AG09309 (cell line): ENCODE results near the gene ORC3.
"Not testable (repeated sequence)": the region's sequence is repeated elsewhere in the genome, so short reads cannot be mapped to it uniquely, and the experiment has no call there.

Experiments
- DNase-seq: peaks from one replicate; pipeline ENCODE4 v3.0.0-alpha.2; 2010; ENCODE audit warnings: low read depth
- H3K4me3 ChIP-seq: 2 replicates; pipeline ENCODE4 v1.5.1; 2011; ENCODE audit warnings: mild to moderate bottlenecking, low read depth, low read length, moderate library complexity; ENCODE audit not compliant: control insufficient read depth
- CTCF ChIP-seq: IDR thresholded peaks from 2 replicates; pipeline ENCODE4 v1.5.1; 2011; ENCODE audit warnings: mild to moderate bottlenecking, low read depth, low read length, inconsistent platforms; ENCODE audit not compliant: insufficient read depth, control insufficient read depth; ENCODE audit errors: missing control alignments

ORC3 gene

GRCh38 chr6:87683890-87684289 lies 94.0 kb downstream of the ORC3 start:
- TF ChIP-seq CTCF, result no peak
- H3K4me3 ChIP-seq, result no peak overlapping the region
- no peak for DNase-seq

- DNase-seq, result no peak
- no peak overlapping the region for H3K4me3 ChIP-seq
- no peak for TF ChIP-seq CTCF
Measured at GRCh38 chr6:87684895-87685654, 95.1 kb downstream of the ORC3 start.

GRCh38 chr6:87686636-87687205 lies 96.8 kb downstream of the ORC3 start:
- DNase-seq, result not testable (repeated sequence)

GRCh38 chr6:87687296-87687695 lies 97.4 kb downstream of the ORC3 start:
- H3K4me3 ChIP-seq, result no peak overlapping the region
- no peak for TF ChIP-seq CTCF
- DNase-seq, result no peak

More at GRCh38 chr6:87686636-87687205, 96.8 kb downstream of the ORC3 start:
- H3K4me3 ChIP-seq, result not testable (repeated sequence)

DNA sequence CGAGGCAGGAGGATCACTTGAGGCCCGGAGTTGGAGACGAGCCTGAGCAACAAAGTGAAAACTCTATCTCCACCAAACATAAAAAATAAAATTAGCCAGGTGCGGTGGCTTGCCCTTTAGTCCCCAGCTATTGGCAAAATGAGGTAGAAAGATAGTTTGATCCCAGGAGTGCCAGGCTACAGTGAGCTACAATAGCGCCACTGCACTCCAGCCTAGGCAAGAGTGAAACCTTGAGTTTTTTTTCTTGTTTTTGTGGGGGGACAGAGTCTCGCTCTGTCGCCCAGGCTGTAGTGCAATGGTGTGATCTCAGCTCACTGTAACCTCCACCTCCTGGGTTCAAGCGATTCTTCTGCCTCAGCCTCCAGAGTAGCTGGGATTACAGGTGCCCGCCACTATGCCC lies 98.0 kb downstream of the ORC3 start:
- DNase-seq, H3K4me3 ChIP-seq: not testable (repeated sequence)

GRCh38 chr6:87690441-87690840 lies 100.5 kb downstream of the ORC3 start:
- no peak for TF ChIP-seq CTCF
- H3K4me3 ChIP-seq, result no peak overlapping the region

DNA sequence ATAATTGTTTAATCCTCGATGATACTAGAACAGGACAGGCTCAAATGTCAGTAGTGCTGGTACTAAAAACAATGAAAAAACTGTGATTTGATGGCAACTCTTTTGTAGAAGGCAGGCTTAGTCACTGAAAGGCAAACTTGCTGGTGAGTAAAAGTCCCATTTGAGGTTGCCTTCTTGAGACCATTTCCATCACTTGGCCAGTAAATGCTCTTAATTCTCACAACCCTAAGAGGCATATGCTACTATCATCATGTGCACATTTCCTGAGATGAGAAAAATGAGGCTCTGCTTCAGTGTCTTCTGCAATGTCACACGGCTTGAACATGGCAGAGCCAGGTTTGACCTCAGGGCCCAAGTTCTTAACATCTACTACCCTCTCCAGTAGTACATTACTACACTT lies 102.2 kb downstream of the ORC3 start:
- H3K4me3 ChIP-seq, result no peak overlapping the region
- no peak for TF ChIP-seq CTCF

More at GRCh38 chr6:87690441-87690840, 100.5 kb downstream of the ORC3 start:
- no peak for DNase-seq

DNA sequence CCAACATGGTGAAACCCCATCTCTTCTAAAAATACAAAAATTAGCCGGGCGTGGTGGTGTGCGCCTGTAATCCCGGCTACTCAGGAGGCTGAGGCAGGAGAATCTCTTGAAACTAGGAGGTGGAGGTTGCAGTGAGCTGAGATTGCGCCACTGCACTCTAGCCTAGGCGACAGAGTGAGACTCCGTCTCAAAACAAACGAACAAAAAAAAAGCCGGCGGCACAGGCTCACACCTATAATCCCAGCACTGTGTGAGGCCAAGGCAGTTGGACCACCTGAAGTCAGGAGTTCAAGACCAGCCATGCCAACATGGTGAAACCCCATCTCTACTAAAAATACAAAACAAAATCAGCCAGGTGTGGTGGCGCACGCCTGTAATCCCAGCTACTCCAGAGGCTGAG lies 106.9 kb downstream of the ORC3 start:
- DNase-seq, H3K4me3 ChIP-seq: not testable (repeated sequence)

More for the DNA sequence above, 102.2 kb downstream of the ORC3 start:
- DNase-seq, result no peak
